IPS DF 4.7 (cell line): Measurements from ENCODE around the gene SDCCAG8.

Source experiments
- DNase-seq: peaks from one replicate; pipeline ENCODE4 v3.0.0-alpha.2; 2013; ENCODE audit warnings: low spot score; ENCODE audit errors: extremely low read depth

Gene SDCCAG8

GRCh38 chr1:243455760-243456651, 200.2 kb downstream of the SDCCAG8 start:
- DNase-seq, result no peak

DNA sequence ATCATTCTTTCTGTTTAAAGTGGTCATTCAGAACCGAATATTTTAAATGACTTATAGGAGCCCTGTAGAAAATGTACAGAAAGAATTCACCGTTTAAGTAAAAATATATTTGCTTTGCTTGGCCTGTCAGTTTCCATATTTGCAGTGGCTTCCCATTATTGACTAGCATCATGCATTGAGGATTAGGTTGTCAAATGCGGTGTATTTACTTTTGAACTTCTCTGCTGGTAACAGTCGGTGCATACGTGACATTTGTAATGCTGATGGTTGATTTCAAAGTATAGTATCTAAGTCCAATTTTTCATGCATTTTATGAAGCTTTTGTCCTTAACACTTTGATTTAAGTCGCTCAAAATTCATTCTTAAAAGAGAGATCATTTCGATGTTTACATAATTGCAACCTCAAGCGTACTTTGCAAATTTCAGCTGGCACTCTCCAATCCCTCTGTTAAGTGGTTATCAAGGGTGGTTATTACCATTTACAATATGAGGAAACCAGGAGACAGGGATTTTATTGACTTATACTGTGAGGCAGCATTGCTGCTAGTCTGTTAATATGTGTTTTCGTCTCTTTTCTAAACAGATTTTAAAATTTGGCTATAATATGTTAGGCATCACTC, 201.6 kb downstream of the SDCCAG8 start:
- DNase-seq, result no peak

- DNase-seq, result no peak
These were observed 203.2 kb downstream of the SDCCAG8 start for GRCh38 chr1:243459059-243459458.

- DNase-seq, result no peak
These were observed 205.9 kb downstream of the SDCCAG8 start for GRCh38 chr1:243461700-243462099.

GRCh38 chr1:243462929-243463697, 207.3 kb downstream of the SDCCAG8 start:
- no peak for DNase-seq

GRCh38 chr1:243465081-243465480, 209.2 kb downstream of the SDCCAG8 start:
- no peak for DNase-seq

- no peak for DNase-seq
These were observed 209.9 kb downstream of the SDCCAG8 start for GRCh38 chr1:243465738-243466137.

- DNase-seq, result no peak
These were observed 213.7 kb downstream of the SDCCAG8 start for GRCh38 chr1:243469497-243469896.

GRCh38 chr1:243470502-243470901, 214.7 kb downstream of the SDCCAG8 start:
- DNase-seq, result no peak

DNA sequence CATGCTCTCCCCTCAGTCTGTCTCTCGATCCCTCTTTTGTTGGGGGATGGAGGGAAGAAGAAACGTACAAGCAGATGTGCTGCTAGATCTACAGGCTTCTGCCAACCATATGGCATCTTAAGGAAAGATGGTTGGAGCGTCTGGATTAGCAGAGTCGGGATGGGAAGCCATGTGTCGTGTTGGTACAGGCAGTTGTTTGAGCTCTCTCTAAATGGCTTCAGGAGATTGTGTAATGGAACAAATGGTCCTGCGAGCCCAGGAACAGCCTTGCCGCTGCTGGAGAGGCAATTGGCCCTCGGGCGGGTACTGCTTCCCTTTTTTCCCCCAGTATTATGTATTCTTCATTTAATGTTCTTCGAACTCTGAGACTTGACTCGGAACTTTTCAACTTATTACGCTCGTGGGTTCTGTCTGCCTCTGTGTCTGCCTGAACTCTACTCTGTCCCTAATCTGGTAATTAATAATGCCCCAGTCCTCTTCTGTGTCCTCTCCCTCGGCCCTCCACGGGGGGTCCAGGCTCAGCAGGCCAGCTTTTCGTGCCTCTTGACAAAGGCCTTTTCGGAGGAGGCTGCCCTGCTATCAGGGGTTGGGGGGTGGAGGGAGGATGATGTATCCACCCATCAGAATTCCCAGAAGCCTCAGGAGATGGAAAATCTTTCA, 215.3 kb downstream of the SDCCAG8 start:
- DNase-seq, result no peak

DNA sequence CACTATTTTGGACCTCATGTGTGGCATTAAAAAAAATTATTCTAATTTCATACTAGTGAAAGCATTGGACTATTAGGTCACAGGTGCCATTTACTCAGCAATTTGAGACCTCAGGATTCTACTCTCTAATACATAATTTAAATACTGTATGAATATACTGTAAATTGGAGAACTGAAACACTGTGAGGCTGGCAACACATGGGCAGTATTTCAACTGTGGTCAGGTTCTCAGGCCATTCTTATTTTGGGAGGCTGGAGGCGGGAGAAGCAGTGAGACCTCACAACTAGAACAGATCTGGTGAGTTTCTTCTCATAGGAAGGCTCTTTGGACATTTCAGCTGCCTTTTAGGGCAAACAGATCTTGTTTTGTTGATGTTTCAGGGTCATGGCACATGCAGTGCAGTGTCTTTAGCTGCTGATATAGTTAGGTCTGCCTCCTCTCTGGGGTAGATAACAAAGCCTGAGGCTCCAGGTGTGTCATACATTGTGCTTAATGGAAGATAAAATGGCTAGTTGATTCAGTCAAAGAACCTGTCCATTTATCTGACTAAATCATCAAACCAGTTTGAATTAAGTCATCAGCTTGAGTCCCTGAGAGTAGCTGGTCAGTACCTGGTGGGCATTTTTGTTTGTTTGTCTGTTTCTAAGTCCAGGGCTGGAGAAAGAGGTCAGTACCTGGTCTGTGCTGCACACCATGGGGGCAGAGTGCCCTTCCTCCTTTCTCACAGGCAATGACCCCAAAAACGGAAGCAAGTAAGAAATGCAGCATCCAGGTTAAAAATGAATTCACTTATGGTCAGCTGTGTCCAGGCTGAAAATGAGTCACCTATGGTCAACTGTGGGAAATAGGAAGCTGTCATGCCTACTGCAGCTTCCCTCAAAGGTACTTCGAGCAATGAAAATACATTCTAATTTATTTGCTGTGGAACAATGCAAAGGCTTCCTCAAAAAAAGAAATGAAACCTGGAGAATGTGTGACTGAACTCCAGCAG, 216.2 kb downstream of the SDCCAG8 start:
- DNase-seq, result no peak

DNA sequence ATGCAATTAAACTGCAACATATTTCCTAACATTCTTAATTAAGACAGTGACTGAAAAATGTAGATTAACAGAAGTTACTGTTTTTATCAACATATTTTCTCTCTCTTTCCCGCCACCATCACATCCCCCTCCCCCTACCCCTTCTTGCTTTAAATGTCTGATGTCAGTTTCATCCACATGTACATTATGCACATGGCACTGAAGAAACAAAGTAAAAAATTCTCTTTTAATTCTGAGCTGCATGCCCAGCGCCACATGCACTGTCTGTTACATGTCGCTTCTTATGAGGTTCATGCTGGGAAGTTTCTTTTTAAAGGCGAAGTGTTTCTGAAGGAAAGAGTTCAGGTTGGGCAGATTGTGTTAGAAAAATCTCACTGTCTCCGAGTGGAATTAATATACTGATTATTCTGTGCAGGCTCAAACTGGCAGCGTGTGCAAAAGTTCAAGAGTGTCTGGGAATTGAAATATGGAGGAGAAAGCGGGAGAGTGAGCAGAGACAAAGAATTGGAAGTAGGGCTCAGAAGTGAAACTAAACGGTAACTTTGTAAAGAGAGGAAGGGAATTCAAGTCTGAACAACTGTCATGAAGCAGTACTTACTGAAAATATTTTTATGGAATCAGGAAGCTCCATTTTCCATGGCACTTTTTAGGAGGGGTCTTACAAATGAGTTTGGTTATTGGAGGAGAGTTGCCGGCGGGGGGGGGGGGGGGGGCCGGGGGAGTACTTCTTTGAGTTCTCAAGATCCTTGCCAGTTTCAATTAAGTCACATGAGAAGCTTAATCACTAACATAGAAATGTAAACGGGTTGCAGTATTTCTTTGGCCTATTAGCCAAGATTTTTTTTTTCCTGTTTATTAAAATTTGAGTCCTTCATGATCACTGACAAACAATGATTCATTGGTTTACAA, 217.6 kb downstream of the SDCCAG8 start:
- DNase-seq, result no peak

DNA sequence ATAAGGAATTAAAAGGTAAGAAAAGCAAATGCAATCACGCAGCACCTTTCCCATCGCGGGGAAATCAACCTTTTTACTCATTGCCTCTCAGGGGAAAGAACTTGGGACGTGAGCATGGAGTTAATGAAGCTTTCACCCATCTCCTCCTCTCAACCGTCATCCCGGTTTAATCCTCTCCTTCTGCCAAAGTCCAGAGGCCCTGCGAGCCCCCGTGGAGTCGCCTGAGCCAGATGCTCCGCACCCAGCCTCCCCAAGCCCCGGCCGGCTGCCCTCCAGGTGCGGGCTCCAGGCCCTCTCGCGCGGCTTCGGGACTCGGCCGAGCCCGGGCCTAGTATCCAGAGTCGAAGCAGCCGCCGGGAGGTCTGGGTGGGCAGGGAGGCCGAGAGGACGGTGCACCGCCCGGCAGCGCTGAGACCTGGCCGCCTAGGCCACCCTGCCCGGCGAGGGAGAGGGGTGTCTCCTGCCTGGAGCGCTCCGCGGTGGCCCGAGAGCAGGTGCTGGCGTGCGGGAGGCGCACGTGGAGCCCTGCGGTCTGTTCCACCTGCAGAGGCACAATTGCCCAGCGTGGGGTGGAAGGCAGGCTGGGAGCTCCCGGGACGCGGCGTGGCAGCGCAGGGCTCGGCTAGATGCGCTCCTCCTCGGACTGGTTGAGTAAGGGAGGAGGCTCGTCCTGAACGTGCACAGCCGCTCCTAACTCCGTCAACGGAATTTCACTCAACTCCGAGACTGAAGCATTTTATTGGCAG, 218.5 kb downstream of the SDCCAG8 start:
- DNase-seq, result no peak

DNA sequence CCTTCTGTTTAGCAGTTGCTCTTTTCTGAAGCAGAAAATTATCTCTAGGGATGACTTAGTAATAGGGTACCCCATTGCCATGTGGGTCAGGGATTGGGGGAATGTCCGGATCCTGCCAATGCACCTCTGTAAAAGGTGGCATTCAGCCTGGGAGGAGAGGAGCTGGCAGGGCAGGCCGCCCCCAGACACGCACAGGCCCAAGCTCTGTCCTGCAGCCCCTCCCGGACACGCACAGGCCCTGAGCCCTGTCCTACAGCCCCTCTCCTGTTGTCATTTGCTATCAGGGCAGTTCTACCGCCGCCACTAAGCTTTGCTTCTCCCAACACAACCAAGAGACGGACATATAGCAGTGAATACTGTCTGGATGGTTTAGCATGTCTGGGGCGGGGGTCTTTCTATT, 219.1 kb downstream of the SDCCAG8 start:
- DNase-seq, result no peak

DNA sequence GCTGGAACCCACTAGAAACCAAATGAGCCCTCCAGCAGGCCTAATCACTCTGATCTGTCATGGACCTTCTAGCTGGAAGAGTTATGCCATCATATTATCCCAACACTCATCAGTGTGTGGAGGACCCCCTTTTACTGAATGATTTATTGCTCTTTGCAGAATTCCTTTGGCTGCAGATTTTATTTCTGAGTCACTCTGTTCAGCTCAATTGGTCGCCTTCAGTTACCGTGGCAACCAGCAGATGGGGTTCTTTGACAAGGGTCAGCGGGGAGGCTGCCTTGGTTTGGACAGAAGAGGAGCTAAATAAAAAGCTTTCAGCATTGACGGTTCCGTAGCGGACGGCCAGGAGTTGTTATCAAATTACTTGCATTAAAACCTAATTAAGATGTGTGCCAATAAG, 220.1 kb downstream of the SDCCAG8 start:
- no peak for DNase-seq

DNA sequence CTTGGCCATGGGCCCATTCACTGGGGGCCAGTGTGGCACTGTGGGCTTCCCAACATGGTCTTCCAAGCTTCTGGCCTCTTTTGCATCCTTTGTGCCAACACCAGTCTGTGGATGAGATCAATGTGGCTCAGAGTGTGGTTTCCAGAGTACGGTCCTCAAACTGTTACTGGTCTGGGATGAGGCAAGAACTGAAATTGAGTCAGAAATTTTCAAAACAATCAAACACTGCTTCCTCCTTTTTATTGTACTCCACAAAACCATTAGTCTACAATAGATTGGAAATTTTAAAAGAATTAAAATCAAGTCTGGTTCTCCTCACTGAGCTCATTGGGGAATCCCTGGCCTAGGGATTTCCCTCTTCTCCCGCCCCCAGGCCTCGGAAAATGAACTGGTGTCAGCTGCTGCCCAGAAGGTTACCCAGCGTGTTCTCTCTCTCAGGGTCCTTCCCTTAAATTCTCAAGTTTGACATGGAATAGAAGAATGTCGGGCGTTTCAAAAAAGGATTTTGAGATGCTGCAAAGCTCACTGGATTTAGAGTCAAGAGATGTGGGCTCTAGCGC, 222.0 kb downstream of the SDCCAG8 start:
- no peak for DNase-seq

DNA sequence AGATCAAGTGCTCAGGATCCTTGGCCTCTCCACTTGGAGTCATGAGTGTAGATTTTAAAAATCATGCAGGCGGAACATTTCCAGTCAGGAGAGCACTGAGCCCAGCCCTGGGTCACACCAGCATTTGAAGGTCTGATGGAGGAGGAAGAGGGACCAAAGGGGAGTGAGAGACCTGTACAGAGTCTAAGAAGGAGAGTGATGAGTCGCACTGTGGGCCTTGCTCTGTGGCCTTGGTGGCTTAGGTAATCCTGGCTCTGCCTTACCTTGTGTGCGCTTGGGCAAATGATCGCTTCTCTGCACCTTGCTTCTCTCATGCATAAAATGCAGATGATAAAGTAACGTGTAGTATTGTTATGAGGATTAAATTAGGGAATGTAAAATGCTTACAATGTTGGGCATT, 225.3 kb downstream of the SDCCAG8 start:
- no peak for DNase-seq
